HG03520 (cell line): Measurements from ENCODE around the gene ZC3H18.

Experiments
- ATAC-seq: cut with Tn5 transposase; IDR thresholded peaks from one replicate; pipeline ENCODE4 v1.9.1; 2021; ENCODE audit warnings: mild to moderate bottlenecking, moderate library complexity; ENCODE audit not compliant: unreplicated experiment

The ZC3H18 gene

GRCh38 chr16:88548985-88549384 lies 21.2 kb upstream of the ZC3H18 start:
- ATAC-seq: no peak

GRCh38 chr16:88549671-88550245 lies 20.4 kb upstream of the ZC3H18 start:
- no peak for ATAC-seq

- no peak for ATAC-seq
Observed at GRCh38 chr16:88550246-88550661, 19.9 kb upstream of the ZC3H18 start.

- ATAC-seq: no peak
Observed at GRCh38 chr16:88552166-88552565, 18.0 kb upstream of the ZC3H18 start.

- no peak for ATAC-seq
Observed at GRCh38 chr16:88552815-88553214, 17.4 kb upstream of the ZC3H18 start.

- no peak for ATAC-seq
Observed at GRCh38 chr16:88553739-88554138, 16.5 kb upstream of the ZC3H18 start.

GRCh38 chr16:88554711-88555264 lies 15.4 kb upstream of the ZC3H18 start:
- ATAC-seq: no peak

- ATAC-seq: no peak
Observed at GRCh38 chr16:88556294-88556988, 13.8 kb upstream of the ZC3H18 start.

GRCh38 chr16:88558457-88559442 lies 11.5 kb upstream of the ZC3H18 start:
- no peak for ATAC-seq

- no peak for ATAC-seq
Observed at GRCh38 chr16:88560714-88561484, 9.3 kb upstream of the ZC3H18 start.

GRCh38 chr16:88561485-88562359 lies 8.5 kb upstream of the ZC3H18 start:
- no peak for ATAC-seq

GRCh38 chr16:88566158-88566557 lies 4.0 kb upstream of the ZC3H18 start:
- ATAC-seq: no peak

GRCh38 chr16:88568710-88569613 lies 1.2 kb upstream of the ZC3H18 start:
- ATAC-seq: no peak

GRCh38 chr16:88569614-88569984 lies 604 bp upstream of the ZC3H18 start:
- ATAC-seq: peak; percentile 17

GRCh38 chr16:88570691-88571092 lies 489 bp downstream of the ZC3H18 start:
- ATAC-seq: no peak

- ATAC-seq: no peak
Observed at GRCh38 chr16:88575251-88575650, 5.0 kb downstream of the ZC3H18 start.

GRCh38 chr16:88576307-88576706 lies 6.1 kb downstream of the ZC3H18 start:
- ATAC-seq: no peak

GRCh38 chr16:88577166-88577565 lies 7.0 kb downstream of the ZC3H18 start:
- ATAC-seq: no peak
